Activated T-cell treated with anti-CD3 and anti-CD28 coated beads, Interleukin-2, amount 50 U/mL, for 72 hours (primary cell): ENCODE results near the gene RCC2. TPM values are rescaled to one million over a fixed set of nuclear protein-coding genes. Genes with fewer than 3 reads are reported as not detected.

ENCODE experiments used
- ATAC-seq, 2 donors: fragments of 150-1000 bp; cut with Tn5 transposase; replicated peaks in 1 of 2; 2 replicates each; pipeline ENCODE4 v1.10.0; 2021; ENCODE audit warnings: moderate library complexity in 2 of 2, mild to moderate bottlenecking in 1 of 2
- DNase-seq, 2 donors: peaks; one replicate each; pipeline ENCODE4 v3.0.0; 2021 to 2022; ENCODE audit warnings: mixed read lengths in 1 of 2
- H3K27ac Mint-ChIP-seq: one replicate; pipeline ENCODE4 v1.8.0; 2022; ENCODE audit warnings: mild to moderate bottlenecking, moderate library complexity, mixed read lengths
- H3K27me3 Mint-ChIP-seq: one replicate; pipeline ENCODE4 v1.8.0; 2022; ENCODE audit warnings: low read depth, mixed read lengths
- H3K36me3 Mint-ChIP-seq, 2 donors: one replicate each; pipeline ENCODE4 v1.8.0; 2022; ENCODE audit warnings: mixed read lengths in 2 of 2, mild to moderate bottlenecking in 1 of 2; ENCODE audit not compliant: insufficient read depth in 2 of 2
- H3K4me1 Mint-ChIP-seq: one replicate; pipeline ENCODE4 v1.8.0; 2022; ENCODE audit warnings: low read depth, mixed read lengths
- H3K4me3 Mint-ChIP-seq, 2 donors: one replicate each; pipeline ENCODE4 v1.8.0; 2022; ENCODE audit warnings: mild to moderate bottlenecking in 2 of 2, mixed read lengths in 2 of 2, moderate library complexity in 2 of 2
- H3K9me3 Mint-ChIP-seq, 2 donors: one replicate each; pipeline ENCODE4 v1.8.0; 2022; ENCODE audit warnings: mixed read lengths in 2 of 2
- total RNA-seq, 2 donors: library from RNA; stranded (reverse); gene quantifications; one replicate each; pipeline ENCODE4 v1.2.3, GENCODE V29; 2022

The RCC2 gene
- total RNA-seq, 2 donors from 2014 or later, result 217 to 272 TPM

DNA sequence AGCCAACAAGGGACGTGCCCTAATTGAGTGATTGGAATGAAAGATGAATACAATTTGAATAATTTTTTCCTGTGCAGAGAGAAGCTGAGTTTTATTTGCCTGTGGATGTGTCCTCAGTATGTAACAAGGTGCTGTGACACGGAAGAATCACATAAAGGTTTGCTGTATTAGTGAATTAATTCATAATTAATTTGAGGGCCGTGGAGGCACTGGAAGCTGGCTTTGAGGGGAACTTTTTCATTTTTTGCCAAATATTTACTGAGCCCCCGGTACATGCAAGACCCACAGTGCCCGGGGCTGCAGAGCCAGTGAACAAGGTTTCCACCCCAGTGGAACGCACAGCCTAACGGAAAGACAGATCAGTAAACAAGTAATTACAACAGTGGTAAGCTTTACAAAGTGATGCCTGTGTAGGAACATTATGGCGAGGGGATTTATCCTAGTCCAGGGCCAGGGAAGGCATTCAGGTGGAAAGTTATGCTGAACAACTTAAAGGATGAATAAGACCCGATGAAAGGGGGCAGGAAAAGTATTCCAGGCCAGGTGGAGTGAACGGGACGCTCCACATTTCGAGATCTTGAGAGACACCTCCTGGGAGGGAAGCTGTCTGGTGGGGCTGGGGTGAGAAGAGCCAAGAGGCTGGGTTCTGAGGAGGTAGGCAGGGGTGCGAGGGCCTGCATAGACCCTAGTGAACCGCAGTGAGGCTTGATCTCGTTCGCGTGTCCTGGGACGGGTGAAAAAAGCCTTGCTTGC lies 773 bp upstream of the RCC2 start:
- DNase-seq (peak in 1 of 2 donors; percentile 29), ATAC-seq (no peak)
- Mint-ChIP-seq H3K4me3 (peak overlapping the region; percentile 88 to 91), H3K27ac (peak overlapping the region; percentile 79), H3K27me3 (peaks cover 6% of the 10 kb centered on the region), H3K9me3 (no peaks in the 10 kb centered on the region), H3K36me3 (peaks cover 11 to 20% of the 10 kb centered on the region in 2 donors), H3K4me1 (peaks cover 51% of the 10 kb centered on the region)

DNA sequence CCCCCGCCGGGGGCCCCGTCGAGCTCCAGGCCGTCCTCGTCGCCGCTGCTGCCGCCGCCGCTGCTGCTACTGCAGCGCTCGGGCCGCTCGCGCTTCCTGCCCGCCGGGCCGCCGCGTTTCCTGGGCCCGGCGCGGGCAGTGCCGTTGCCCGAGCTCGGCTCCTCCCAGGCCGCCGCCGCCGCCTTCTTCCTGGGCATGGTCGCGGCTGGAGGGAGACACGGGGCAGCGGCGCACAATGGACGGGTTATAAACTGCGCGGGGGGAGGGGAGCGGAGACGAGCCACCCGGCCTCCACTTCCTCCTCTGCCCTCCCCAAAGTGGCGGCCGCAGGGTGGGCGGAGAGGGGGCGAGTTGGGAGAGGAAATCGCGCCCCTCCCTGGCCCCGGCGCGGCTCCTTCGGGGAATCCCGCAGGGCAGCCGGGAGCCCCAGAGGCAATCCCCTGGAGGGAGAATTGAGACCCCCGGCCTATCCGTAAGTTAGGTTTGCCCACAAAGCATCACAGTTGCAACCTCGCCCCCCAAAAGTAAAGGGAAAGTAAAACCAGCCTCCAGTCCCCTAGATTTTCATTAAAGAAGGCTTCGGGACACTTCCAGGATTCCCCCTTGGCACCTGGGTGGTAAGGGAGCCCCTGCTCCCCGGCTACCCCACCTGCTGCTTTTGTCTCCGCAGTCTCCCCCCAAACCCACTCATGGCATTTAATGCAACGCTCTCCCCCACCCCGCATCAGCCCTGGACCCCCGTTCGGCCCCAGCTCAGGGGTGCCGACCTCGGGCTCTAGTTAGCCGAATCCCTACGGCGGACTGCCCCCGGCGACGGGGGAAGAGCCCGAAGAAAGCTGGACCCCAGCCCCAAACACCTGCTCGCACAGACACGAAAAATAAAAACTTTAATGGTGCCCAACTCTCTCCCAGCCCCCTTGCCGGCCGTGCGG lies 893 bp downstream of the RCC2 start:
- H3K27ac Mint-ChIP-seq, result peak overlapping the region; percentile 97
- H3K36me3 Mint-ChIP-seq, result peaks cover 11 to 29% of the 10 kb centered on the region in 2 donors
- H3K4me1 Mint-ChIP-seq, result peaks cover 66% of the 10 kb centered on the region

DNA sequence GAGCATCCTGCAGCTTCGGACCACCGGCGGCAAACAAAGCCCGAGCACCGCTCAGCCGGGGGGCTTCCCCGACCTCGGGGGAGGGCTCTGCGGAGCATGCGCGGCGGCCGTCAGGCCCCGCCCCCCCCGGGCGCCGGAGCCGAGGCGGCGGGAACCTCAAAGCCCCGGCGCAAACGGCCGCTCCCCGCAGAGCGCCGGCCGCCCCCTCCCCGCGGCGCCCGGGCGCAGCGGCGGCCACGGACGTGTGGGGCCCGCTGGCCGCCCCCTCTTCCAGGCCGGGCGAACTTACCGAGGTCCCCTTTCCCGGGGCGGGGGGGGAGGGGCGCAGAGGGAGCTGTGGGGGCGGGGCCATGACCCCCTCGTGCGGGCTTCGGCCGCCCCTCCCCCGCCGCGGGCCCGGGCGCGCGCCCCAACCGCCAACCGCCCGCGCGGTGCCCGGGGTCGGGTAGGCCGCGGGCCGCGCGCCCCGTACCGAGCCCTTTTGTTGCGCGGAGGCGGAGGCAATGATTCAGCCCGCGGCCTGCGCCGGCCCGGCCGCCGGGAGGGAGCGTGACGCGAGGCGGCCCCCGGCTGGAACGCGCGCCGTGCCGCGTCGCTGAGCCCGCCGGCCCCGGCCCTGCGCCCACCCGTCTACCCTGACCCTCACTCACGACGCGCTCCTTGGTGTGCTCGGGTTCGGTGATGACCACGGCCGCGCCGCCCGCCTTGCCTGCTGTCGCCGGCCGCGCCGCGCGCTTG lies 1.7 kb downstream of the RCC2 start:
- peaks cover 63% of the 10 kb centered on the region for H3K4me1 Mint-ChIP-seq
- peaks cover 11 to 27% of the 10 kb centered on the region in 2 donors for H3K36me3 Mint-ChIP-seq
- DNase-seq (peak; percentile 68 to 71), ATAC-seq (peak; percentile 52 to 62)
- H3K27me3 Mint-ChIP-seq, result no peaks in the 10 kb centered on the region
- peak overlapping the region; percentile 74 to 88 for H3K4me3 Mint-ChIP-seq
- H3K27ac Mint-ChIP-seq, result no peak overlapping the region
- no peaks in the 10 kb centered on the region for H3K9me3 Mint-ChIP-seq

More for the DNA sequence above, 893 bp downstream of the RCC2 start:
- DNase-seq (peak; percentile 82), ATAC-seq (peak; percentile 51 to 52)
- Mint-ChIP-seq H3K9me3 (no peaks in the 10 kb centered on the region), H3K4me3 (peak overlapping the region; percentile 88 to 91), H3K27me3 (peaks cover 5% of the 10 kb centered on the region)

DNA sequence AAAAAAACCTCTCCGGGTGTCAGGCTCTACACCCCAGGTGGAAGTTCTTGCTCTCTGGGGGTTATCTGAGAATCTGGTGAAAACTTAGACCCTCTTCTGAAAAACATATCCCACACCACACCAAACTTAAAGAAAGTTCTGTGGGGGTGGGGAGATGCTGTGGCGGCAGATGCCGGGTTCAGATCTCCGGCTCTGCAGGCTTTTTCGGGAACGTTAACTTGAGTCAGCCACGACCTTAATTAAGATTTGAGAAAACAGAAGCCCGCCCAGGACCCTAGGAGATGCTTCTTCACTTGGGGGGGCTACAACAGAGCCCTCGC lies 2.3 kb downstream of the RCC2 start:
- Mint-ChIP-seq H3K27ac (peak overlapping the region; percentile 54), H3K4me1 (peaks cover 62% of the 10 kb centered on the region), H3K4me3 (peak overlapping the region; percentile 74 to 88), H3K27me3 (no peaks in the 10 kb centered on the region), H3K9me3 (no peaks in the 10 kb centered on the region), H3K36me3 (peaks cover 11 to 27% of the 10 kb centered on the region in 2 donors)
- DNase-seq, result no peak
- ATAC-seq, result no peak

DNA sequence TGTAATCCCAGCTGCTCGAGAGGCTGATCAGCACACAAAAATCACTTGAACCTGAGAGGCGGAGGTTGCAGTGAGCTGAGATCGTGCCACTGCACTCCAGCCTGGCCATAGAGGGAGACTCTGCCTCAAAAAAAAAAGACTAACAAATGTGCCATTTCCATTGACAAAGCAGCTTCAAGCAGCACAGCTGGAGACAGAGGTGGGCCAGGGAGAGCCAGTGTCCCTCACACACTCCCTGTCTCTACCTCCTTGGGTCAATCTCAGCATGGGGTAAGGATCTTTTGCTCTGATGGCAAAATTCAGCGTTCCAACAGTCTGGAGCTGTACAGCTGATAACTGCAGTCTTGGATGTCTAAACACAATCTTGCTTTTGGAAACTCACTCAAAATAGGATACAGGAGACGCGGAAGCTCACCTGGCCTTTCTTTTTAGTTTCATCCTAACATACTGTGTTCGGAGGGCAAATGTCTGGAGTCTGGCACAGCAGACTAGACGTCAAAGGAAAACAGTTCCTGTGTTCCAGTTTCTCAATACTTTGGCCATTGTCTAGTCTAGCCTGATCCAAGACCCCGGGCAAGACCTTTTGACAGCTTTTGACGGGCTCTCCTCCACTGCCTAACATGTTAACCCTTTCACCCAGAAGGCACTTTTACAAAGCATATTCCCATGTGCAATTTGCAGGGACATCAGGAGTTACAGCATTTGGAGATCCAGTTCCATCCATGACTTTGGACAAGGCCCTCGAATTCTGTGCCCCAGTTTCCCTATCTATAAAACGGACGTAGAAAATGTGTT lies 2.9 kb downstream of the RCC2 start:
- Mint-ChIP-seq H3K4me3 (peak overlapping the region; percentile 74 to 88), H3K9me3 (no peaks in the 10 kb centered on the region), H3K4me1 (peaks cover 61% of the 10 kb centered on the region), H3K36me3 (peaks cover 9 to 30% of the 10 kb centered on the region in 2 donors), H3K27me3 (no peaks in the 10 kb centered on the region), H3K27ac (peak overlapping the region; percentile 70)
- no peak for DNase-seq
- no peak for ATAC-seq

DNA sequence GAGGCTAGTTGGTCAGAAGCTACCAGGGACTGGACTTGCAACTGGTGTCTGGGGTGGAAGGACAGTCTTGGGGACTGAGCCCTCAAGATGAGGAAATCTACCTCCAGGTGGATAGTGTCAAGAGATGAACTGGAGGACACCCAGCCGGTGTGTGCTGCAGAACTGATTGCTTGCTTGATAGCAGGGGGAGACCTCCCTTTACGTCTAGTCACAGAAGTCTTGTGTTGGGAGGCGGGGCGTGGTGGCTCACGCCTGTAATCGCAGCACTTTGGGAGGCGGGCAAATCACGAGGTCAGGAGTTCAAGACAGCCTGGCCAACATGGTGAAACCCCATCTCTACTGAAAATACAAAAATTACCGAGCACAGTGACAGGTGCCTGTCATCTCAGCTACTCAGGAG lies 4.9 kb downstream of the RCC2 start:
- H3K36me3 Mint-ChIP-seq, result peaks cover 6 to 23% of the 10 kb centered on the region in 2 donors
- no peak for ATAC-seq
- peaks cover 47% of the 10 kb centered on the region for H3K4me1 Mint-ChIP-seq
- H3K27ac Mint-ChIP-seq, result no peak overlapping the region
- H3K4me3 Mint-ChIP-seq, result peak overlapping the region in 1 of 2 donors; percentile 27
- H3K27me3 Mint-ChIP-seq, result no peaks in the 10 kb centered on the region
- DNase-seq, result no peak
- no peaks in the 10 kb centered on the region for H3K9me3 Mint-ChIP-seq

DNA sequence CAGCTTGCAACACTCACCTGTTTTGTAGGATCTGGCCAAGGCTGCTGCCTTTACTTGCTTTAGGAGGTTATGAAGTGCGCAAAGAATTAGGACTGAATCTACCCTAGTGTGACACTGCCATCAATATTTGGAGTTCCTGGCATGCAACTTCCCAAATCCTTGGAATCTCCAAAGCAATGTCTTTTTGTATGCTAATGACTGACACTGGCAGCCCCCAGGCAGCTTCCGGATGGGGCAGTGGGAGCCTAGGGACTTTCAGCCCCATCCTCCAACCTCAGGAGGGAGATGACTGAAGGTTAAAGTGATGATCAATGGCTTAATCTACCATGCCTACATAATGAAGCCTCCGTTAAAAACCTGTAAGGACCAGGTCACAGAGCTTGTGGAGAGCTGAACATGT lies 5.5 kb downstream of the RCC2 start:
- no peaks in the 10 kb centered on the region for H3K27me3 Mint-ChIP-seq
- no peaks in the 10 kb centered on the region for H3K9me3 Mint-ChIP-seq
- peaks cover 3 to 24% of the 10 kb centered on the region in 2 donors for H3K36me3 Mint-ChIP-seq
- no peak for DNase-seq
- peaks cover 47% of the 10 kb centered on the region for H3K4me1 Mint-ChIP-seq
- ATAC-seq, result no peak
- H3K27ac Mint-ChIP-seq, result peak overlapping the region; percentile 42
- no peak overlapping the region for H3K4me3 Mint-ChIP-seq

DNA sequence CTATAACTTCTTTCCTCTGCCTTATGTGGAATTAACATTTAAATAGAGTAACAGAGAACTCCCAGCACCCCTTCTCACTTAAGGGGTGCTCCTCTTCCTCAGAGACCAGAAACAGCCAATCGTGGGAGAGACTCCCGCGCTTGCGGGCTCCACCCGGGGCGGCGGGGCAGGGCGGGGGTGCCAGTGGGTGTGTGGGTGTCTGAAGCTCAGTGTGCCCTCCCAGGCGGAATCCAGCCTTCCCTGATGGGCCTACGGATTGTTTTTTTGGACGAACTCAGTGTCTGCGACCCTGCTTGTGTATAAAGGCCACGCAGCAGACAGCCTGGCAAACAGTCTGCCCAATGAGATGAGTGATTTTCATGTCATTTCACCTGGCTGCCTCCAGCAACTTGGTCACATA lies 6.2 kb downstream of the RCC2 start:
- H3K4me3 Mint-ChIP-seq, result no peak overlapping the region
- peaks cover 4 to 28% of the 10 kb centered on the region in 2 donors for H3K36me3 Mint-ChIP-seq
- no peak overlapping the region for H3K27ac Mint-ChIP-seq
- no peaks in the 10 kb centered on the region for H3K27me3 Mint-ChIP-seq
- ATAC-seq, result no peak
- H3K9me3 Mint-ChIP-seq, result no peaks in the 10 kb centered on the region
- no peak for DNase-seq
- H3K4me1 Mint-ChIP-seq, result peaks cover 47% of the 10 kb centered on the region

DNA sequence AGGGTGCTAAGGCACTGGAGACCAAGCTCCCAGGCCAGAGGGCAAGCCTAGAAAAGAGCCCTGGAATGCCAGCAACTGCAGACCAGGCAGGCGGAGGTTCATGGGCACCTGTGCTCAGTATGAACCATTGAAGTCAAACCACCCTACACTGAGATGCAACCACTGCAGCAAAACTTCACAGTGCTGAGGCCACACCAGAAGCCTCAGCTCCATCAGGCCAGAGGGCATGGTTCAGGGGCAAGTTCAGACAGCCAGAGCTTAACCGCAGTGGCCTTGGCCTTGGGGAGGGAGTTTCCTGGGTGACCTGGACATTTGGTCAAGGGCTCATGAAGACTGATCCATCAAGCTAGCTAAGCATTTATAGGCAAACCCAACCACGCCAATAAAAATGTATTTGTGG lies 7.1 kb downstream of the RCC2 start:
- DNase-seq, result no peak
- no peaks in the 10 kb centered on the region for H3K9me3 Mint-ChIP-seq
- H3K4me3 Mint-ChIP-seq, result no peak overlapping the region
- peaks cover 47% of the 10 kb centered on the region for H3K4me1 Mint-ChIP-seq
- H3K27ac Mint-ChIP-seq, result peak overlapping the region; percentile 50
- no peak for ATAC-seq
- H3K36me3 Mint-ChIP-seq, result peaks cover 4 to 28% of the 10 kb centered on the region in 2 donors
- H3K27me3 Mint-ChIP-seq, result no peaks in the 10 kb centered on the region

DNA sequence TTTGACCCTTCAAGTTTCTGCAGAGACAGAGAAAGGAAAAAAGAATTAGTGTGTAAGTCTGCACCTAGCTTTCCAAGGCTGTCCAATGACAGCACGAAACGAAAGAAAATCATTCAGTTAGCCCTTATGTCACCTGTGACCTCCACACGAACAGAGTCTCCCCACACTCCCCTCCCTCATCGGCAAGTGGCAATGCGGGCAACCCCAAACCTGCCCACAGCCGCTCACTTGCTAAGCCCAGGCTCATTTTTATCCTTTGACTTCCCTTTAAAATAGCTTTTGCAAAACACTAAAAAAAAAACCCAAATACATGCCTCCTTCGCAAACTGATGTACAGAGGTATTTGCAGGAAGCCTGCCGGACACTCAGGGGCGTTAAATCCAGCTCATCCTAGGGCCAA lies 10.3 kb downstream of the RCC2 start:
- Mint-ChIP-seq H3K27ac (no peak overlapping the region), H3K4me3 (no peak overlapping the region), H3K27me3 (no peaks in the 10 kb centered on the region), H3K36me3 (peaks cover 10 to 36% of the 10 kb centered on the region in 2 donors), H3K9me3 (no peaks in the 10 kb centered on the region), H3K4me1 (peaks cover 29% of the 10 kb centered on the region)
- DNase-seq (no peak), ATAC-seq (no peak)

DNA sequence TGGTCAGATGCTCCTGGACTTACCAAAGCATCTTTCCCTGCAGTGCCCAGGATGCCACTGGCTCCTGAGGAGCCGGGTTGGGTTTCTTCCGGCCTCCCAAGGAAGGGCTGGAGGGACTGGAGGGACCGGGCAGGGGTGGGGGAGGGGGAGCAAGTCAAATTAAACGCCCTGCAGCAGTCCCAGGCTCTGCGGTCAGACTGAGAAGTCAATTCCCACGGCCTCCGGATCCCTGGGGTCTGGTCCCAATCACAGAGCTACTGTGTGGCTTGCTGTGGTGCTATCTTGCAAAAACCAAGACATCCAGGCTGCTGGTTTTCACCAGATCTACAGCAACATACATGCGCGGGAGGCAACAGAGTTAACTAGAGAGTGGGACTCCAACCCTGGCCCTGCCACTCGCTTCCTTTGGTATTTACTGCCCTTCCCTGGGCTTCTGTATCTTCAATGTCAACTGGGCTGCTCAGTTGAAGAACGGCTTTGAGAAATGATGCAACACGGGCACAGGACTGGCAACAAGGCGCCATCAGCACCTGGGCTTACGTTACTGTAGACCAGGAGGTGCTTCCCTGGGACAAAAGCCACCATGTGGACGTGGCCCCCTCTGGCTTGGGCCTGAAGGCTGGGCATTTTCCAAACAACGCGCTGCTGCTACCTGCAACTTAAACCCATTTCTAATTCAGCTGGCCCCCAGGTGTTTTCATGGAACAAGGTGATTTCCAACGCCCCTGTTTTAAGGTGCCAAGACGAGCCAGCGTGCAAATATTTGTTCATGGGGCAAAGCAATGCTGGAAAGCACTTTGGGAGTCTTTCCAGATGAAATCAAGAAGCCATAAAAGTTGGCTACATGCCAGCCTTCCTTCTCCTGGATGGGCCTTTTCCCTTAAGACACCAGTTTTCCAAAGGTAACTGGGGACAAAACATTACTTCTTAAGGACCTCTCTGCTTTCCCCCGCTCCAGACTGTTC lies 11.5 kb downstream of the RCC2 start:
- H3K4me1 Mint-ChIP-seq, result peaks cover 21% of the 10 kb centered on the region
- H3K36me3 Mint-ChIP-seq, result peaks cover 10 to 41% of the 10 kb centered on the region in 2 donors

More for the DNA sequence above, 11.5 kb downstream of the RCC2 start:
- H3K27me3 Mint-ChIP-seq, result no peaks in the 10 kb centered on the region
- H3K27ac Mint-ChIP-seq, result peak overlapping the region; percentile 15
- H3K9me3 Mint-ChIP-seq, result no peaks in the 10 kb centered on the region
- no peak for ATAC-seq
- H3K4me3 Mint-ChIP-seq, result no peak overlapping the region
- DNase-seq, result no peak
